Neuron (in vitro differentiated cells): ENCODE measurements around the gene RBM28.
"Not testable (repeated sequence)": the region's sequence is repeated elsewhere in the genome, so short reads cannot be mapped to it uniquely, and the experiment has no call there.

ENCODE experiments used
- H2AFZ ChIP-seq: one replicate; pipeline ENCODE4 v1.6.1; 2013; ENCODE audit warnings: low read depth, mild to moderate bottlenecking, inconsistent platforms, low read length, moderate library complexity
- H3K27me3 ChIP-seq: one replicate; pipeline ENCODE4 v1.6.1; 2013; ENCODE audit warnings: low read length; ENCODE audit not compliant: insufficient read depth
- H3K36me3 ChIP-seq: one replicate; pipeline ENCODE4 v1.6.1; 2013; ENCODE audit warnings: low read length; ENCODE audit not compliant: insufficient read depth
- H3K4me1 ChIP-seq: one replicate; pipeline ENCODE4 v1.6.1; 2013; ENCODE audit warnings: low read length; ENCODE audit not compliant: insufficient read depth
- H3K4me3 ChIP-seq: 2 replicates; pipeline ENCODE4 v1.5.1; 2013; ENCODE audit warnings: mild to moderate bottlenecking, low read length, moderate library complexity
- H3K9me3 ChIP-seq: one replicate; pipeline ENCODE4 v1.6.1; 2013; ENCODE audit warnings: low read length

RBM28 gene

GRCh38 chr7:128280451-128280850 is 63.3 kb downstream of the RBM28 start:
- not testable (repeated sequence) for H3K36me3 ChIP-seq

DNA sequence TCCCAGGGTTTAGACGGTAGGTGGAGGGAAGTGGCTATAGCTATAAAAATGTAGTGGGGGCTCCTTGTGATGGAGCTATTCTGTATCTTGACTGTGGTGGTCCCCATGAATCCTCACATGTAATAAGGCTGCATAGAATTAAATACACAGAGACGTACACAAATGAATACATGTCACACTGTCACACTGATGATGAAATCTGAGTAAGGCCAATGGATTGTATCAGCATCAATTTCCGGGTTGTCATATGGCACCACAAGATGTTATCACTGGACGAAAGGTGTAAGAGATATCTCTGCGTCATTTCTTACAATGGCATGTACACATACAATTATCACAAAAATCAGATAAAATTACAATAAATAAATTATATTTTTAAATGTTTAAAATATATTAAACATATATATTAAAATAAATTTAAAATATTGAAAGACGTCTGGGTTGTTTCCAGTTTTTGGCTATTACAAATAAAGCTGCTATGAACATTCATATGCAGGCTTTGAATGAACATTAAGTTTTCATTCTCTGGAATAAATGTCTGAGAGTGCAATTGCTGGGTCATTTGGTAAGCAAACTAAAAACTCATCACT is 64.5 kb downstream of the RBM28 start:
- H3K9me3 ChIP-seq = no peaks in the 10 kb centered on the region
- H3K36me3 ChIP-seq = no peaks in the 10 kb centered on the region
- no peak overlapping the region for H2AFZ ChIP-seq
- no peak overlapping the region for H3K4me3 ChIP-seq
- no peaks in the 10 kb centered on the region for H3K27me3 ChIP-seq
- H3K4me1 ChIP-seq = no peaks in the 10 kb centered on the region

More at GRCh38 chr7:128280451-128280850, 63.3 kb downstream of the RBM28 start:
- not testable (repeated sequence) for H2AFZ ChIP-seq, H3K4me3 ChIP-seq, H3K27me3 ChIP-seq, H3K9me3 ChIP-seq, H3K4me1 ChIP-seq

DNA sequence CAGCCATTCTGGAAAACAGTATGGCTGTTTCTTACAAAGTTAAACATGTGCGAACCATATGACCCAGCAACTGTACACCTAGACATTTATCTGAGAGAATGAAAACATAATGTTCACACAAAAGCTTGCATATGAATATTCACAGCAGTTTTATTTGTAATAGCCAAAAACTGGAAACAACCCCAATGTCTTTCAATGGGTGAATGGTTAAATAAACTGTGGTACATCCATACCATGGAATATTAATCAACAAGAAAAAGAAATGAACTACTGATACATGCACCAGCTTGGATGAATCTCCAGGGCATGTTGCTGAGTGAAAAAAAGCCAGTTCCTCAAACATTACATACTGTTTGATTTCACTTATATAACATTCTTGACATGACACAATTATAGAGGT is 65.3 kb downstream of the RBM28 start:
- H2AFZ ChIP-seq = no peak overlapping the region
- no peaks in the 10 kb centered on the region for H3K36me3 ChIP-seq
- H3K4me1 ChIP-seq = no peaks in the 10 kb centered on the region
- no peaks in the 10 kb centered on the region for H3K27me3 ChIP-seq
- H3K4me3 ChIP-seq = no peak overlapping the region
- no peaks in the 10 kb centered on the region for H3K9me3 ChIP-seq

DNA sequence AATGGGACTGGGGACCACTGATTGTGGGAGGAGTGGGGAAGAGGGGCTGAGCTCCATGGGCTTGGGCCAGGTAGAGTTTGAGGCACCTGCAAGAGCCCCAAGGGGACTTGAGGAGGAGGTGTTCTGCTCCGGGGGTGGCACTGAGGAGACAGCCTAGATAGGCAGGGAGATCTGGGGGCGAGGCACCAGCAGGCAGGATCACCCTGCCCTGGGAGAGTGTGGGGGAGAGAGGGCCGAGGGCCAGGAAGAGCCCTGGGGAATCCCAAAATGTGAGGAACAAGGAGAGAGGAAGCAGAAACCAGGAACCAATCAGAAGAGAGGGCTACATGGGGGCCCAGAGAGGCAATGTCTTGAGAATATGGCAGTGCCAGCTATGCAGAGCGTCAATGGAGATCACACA is 68.0 kb downstream of the RBM28 start:
- Histone ChIP-seq H3K36me3 (no peaks in the 10 kb centered on the region), H3K9me3 (no peaks in the 10 kb centered on the region), H3K27me3 (no peaks in the 10 kb centered on the region), H2AFZ (no peak overlapping the region), H3K4me1 (no peaks in the 10 kb centered on the region), H3K4me3 (no peak overlapping the region)

GRCh38 chr7:128274884-128275603 is 68.7 kb downstream of the RBM28 start:
- no peaks in the 10 kb centered on the region for H3K36me3 ChIP-seq
- no peaks in the 10 kb centered on the region for H3K4me1 ChIP-seq
- H3K4me3 ChIP-seq = no peak overlapping the region
- no peaks in the 10 kb centered on the region for H3K9me3 ChIP-seq
- no peaks in the 10 kb centered on the region for H3K27me3 ChIP-seq
- no peak overlapping the region for H2AFZ ChIP-seq

DNA sequence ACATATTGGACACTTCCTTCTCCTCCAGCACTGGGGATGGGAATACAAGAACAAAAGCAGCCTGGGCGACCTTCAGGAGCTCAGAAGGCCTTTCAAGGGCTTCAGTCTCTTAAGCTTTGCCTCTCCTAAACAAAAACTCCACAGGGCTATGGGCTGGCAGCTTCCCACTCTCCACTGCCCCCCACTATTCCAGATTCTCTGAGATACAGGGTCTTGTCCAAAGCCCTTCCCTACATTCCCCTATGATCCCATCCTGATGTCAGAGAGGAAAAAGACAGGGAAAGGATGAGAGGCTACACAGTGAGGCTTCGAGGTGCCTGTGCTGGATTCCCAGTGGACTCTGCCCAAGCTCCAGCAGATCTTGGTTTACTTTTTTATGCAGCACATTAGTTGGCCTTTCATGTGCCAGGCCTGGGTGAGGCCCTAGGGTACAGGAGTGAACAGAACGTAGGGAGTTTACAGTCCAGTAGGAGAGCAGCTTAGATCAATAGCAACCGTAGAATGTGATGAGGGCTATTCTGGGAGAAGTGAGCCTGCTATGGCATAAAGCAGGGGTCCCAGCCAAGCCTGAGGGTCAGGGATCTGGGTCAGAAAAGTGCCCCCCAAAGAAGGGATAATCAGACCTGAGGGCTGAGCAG is 69.3 kb downstream of the RBM28 start:
- H3K36me3 ChIP-seq = no peaks in the 10 kb centered on the region
- H3K27me3 ChIP-seq = no peaks in the 10 kb centered on the region
- H3K9me3 ChIP-seq = no peaks in the 10 kb centered on the region
- no peak overlapping the region for H3K4me3 ChIP-seq
- H3K4me1 ChIP-seq = no peaks in the 10 kb centered on the region
- no peak overlapping the region for H2AFZ ChIP-seq

DNA sequence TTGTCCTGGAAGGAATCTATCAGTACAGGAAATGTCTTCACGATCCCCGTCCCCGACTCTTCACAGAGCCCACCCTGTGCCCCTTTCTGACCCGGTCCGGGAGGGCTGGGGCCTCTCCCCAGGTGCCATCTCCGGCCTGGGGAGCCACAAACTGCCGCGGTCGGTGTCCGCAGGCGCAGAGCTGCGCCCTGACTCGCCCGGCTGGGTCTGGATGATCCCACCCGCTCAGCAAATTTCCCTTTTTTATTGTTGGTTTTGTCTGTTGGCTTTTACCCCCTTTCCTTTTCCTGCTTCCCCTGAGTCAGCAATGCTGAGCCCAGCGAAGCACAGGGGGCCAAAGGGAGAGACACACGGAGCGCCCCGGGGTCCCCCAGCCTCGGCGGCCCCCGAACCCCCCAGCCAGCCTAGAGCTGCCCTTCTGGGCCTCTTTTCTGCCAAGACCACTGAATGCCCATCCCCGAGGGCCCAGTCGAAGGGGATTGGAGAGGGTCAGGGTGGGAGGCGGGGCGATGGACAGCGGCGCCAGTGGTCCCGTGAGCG is 71.7 kb downstream of the RBM28 start:
- H3K36me3 ChIP-seq = no peaks in the 10 kb centered on the region
- H3K27me3 ChIP-seq = no peaks in the 10 kb centered on the region
- no peak overlapping the region for H3K4me3 ChIP-seq
- H3K4me1 ChIP-seq = peaks cover 8% of the 10 kb centered on the region
- no peaks in the 10 kb centered on the region for H3K9me3 ChIP-seq
- no peak overlapping the region for H2AFZ ChIP-seq

GRCh38 chr7:128271471-128271941 is 72.2 kb downstream of the RBM28 start:
- no peaks in the 10 kb centered on the region for H3K36me3 ChIP-seq
- no peak overlapping the region for H3K4me3 ChIP-seq
- H3K4me1 ChIP-seq = peaks cover 12% of the 10 kb centered on the region
- H3K27me3 ChIP-seq = no peaks in the 10 kb centered on the region
- H2AFZ ChIP-seq = no peak overlapping the region
- H3K9me3 ChIP-seq = no peaks in the 10 kb centered on the region

- Histone ChIP-seq H3K9me3 (no peaks in the 10 kb centered on the region), H2AFZ (no peak overlapping the region), H3K4me3 (no peak overlapping the region), H3K4me1 (peaks cover 12% of the 10 kb centered on the region), H3K27me3 (no peaks in the 10 kb centered on the region), H3K36me3 (no peaks in the 10 kb centered on the region)
Observed at GRCh38 chr7:128270826-128271272, 72.9 kb downstream of the RBM28 start.

GRCh38 chr7:128268233-128268632 is 75.5 kb downstream of the RBM28 start:
- Histone ChIP-seq H2AFZ (no peak overlapping the region), H3K36me3 (no peaks in the 10 kb centered on the region), H3K27me3 (no peaks in the 10 kb centered on the region), H3K4me3 (no peak overlapping the region), H3K4me1 (peaks cover 26% of the 10 kb centered on the region), H3K9me3 (no peaks in the 10 kb centered on the region)

DNA sequence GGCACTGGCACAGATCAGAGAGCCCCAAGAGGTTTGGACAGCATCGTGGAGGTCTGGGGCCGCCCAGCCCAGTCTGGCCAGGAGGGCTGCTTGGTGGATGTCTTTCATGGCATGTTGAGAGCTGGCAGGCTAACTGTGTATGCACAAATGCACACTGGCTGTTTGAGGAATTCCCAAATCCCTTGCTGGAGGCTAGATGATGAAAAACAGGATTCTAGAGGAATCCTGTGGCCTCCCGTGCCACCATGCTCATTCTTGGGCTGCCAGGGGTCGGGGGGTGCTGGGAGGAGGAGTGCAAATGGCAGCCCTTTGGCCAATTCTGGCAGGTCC is 76.1 kb downstream of the RBM28 start:
- Histone ChIP-seq H3K4me1 (peaks cover 27% of the 10 kb centered on the region), H3K9me3 (no peaks in the 10 kb centered on the region), H3K4me3 (peak overlapping the region; percentile 38), H3K36me3 (no peaks in the 10 kb centered on the region), H2AFZ (peak overlapping the region; percentile 73), H3K27me3 (no peaks in the 10 kb centered on the region)

DNA sequence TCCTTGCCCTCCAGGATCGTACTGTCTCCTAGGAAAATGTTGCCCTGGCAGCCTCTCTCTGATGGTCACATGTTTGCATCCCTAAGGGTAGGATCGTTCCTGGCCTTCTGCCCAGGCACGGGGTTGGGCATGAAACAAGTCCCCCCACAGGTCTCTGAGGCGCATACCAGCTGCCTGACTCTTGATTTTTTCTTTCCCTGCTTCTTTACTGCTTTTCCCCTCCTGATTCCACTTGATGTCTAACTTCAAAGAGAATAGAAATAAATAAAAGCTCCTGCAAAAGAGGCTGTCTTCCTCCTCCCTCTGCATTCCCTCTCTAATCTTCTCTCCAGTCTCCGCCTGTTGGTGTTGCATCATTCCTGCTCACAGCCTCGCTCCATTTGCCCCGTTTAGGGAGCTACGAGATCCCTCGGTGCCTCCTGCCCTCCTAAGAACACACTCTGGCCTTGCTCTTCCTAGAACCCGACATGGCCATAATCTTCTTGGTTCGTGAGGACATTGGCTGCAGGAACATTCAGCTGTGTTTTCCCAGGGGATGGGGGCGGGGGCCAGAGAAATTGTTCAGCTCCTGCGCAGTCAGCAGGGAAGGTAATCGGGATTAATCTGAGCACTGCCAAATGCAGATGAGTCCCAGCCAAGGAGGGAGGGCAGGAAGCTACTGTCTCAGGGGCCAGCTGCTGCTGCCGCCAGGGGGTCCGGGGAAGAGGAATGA is 76.7 kb downstream of the RBM28 start:
- Histone ChIP-seq H3K36me3 (no peaks in the 10 kb centered on the region), H3K9me3 (no peaks in the 10 kb centered on the region), H2AFZ (peak overlapping the region; percentile 73), H3K4me1 (peaks cover 27% of the 10 kb centered on the region), H3K27me3 (no peaks in the 10 kb centered on the region), H3K4me3 (peak overlapping the region; percentile 38)

GRCh38 chr7:128266529-128266882 is 77.2 kb downstream of the RBM28 start:
- peaks cover 27% of the 10 kb centered on the region for H3K4me1 ChIP-seq
- H3K4me3 ChIP-seq = no peak overlapping the region
- no peaks in the 10 kb centered on the region for H3K9me3 ChIP-seq
- no peaks in the 10 kb centered on the region for H3K27me3 ChIP-seq
- peak overlapping the region; percentile 73 for H2AFZ ChIP-seq
- no peaks in the 10 kb centered on the region for H3K36me3 ChIP-seq
